ENCODE measurements around the gene TAC4. TPM values are rescaled to one million over a fixed set of nuclear protein-coding genes. Genes with fewer than 3 reads are reported as not detected.

TAC4 gene
- not detected for total RNA-seq

DNA sequence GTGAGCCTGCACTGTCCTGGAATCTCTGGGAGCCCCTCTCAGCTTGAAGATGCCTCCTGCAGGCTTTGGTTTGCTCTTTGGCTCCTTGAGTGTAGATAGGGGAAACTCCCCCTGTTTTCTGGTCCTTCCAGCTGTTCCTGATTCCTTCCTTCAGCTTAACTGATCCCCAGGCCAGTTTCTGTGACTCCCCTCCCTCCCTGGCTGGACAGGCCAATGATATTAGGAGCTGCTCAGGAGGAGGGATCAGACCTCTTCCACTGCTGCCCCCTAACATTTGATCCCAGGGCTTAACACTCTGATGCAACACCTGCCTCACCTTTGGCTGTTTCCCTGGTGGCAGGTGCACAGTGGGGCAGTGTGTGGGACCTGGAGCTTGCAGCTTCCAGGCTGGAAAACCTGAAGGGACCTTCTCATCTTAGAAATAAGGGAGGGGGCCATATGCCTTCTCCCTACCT, at the start of gene TAC4:
TAC4 (minus strand) TSS at position 51 of the 455 bp plus-strand sequence. CDS start 52 bp downstream, outside the sequence.
- Histone ChIP-seq H3K4me3 (no peak within 1 kb of the TSS), H3K27ac (no peak within 1 kb of the TSS), H3K9me3 (no peaks in the 10 kb centered on the region), H3K4me1 (peaks cover 0 to 45% of the 10 kb centered on the region in 2 donors), H3K36me3 (no peaks in the 10 kb centered on the region), H3K27me3 (no peaks in the 10 kb centered on the region)
- DNase-seq (ENCODE audit: low spot score), result no peak
- TF ChIP-seq, protein P1, sequence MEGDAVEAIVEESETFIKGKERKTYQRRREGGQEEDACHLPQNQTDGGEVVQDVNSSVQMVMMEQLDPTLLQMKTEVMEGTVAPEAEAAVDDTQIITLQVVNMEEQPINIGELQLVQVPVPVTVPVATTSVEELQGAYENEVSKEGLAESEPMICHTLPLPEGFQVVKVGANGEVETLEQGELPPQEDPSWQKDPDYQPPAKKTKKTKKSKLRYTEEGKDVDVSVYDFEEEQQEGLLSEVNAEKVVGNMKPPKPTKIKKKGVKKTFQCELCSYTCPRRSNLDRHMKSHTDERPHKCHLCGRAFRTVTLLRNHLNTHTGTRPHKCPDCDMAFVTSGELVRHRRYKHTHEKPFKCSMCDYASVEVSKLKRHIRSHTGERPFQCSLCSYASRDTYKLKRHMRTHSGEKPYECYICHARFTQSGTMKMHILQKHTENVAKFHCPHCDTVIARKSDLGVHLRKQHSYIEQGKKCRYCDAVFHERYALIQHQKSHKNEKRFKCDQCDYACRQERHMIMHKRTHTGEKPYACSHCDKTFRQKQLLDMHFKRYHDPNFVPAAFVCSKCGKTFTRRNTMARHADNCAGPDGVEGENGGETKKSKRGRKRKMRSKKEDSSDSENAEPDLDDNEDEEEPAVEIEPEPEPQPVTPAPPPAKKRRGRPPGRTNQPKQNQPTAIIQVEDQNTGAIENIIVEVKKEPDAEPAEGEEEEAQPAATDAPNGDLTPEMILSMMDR (IDR thresholded peaks at IDR 0.05), result no peak

DNA sequence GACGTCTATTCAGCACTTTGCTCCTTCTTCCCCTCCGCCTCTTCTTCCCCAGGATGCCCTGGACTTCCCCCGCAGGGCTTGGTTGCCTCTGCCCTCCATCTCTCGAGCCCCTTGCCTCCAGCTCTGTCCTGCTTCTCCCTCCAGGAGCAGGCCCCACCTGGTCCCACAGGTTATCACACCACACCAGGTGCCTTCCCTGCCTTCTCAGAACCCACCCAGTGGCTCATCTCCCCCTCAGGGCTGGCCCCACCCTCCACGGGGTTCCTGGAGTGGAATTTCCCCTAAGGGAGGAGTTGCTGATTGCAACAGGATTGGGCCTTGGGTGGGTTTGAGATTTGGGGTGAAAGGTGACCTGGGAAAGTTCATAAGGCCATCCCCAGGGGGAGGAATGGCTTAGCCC, 49.0 kb upstream of the TAC4 start:
- Histone ChIP-seq H3K4me3 (no peak overlapping the region), H3K27ac (no peak overlapping the region), H3K9me3 (no peaks in the 10 kb centered on the region), H3K4me1 (no peaks in the 10 kb centered on the region), H3K36me3 (no peaks in the 10 kb centered on the region), H3K27me3 (no peaks in the 10 kb centered on the region)
- TF ChIP-seq, protein P1 (IDR thresholded peaks at IDR 0.05), result no peak
- no peak for DNase-seq (ENCODE audit: low spot score)

DNA sequence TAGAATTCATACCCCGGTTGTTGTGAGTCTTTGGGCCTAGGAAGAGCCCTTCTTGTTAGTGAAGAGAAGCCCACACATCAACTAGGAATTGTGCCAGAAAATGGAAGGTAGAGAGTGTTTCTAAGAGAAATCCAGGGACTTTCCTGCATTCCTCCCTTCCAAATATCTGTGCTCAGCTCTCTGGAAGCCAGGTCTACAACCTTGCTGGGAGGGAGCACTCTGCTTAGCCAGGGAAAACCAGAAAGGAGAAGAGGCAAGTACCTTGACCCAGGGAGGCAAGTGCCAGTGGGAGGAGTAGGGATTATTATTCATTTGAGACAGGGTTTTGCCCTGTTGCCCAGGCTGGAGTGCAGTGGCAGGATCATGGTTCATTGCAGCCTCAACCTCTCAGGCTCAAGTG, 48.4 kb upstream of the TAC4 start:
- H3K4me3 ChIP-seq, result no peak overlapping the region
- no peaks in the 10 kb centered on the region for H3K27me3 ChIP-seq
- no peak for DNase-seq (ENCODE audit: low spot score)
- TF ChIP-seq, protein P1 (IDR thresholded peaks at IDR 0.05), result no peak
- H3K27ac ChIP-seq, result no peak overlapping the region
- no peaks in the 10 kb centered on the region for H3K36me3 ChIP-seq
- no peaks in the 10 kb centered on the region for H3K9me3 ChIP-seq
- H3K4me1 ChIP-seq, result no peaks in the 10 kb centered on the region

- no peaks in the 10 kb centered on the region for H3K27me3 ChIP-seq
- TF ChIP-seq, protein P1 (IDR thresholded peaks at IDR 0.05), result no peak
Observed at GRCh38 chr17:49895812-49896211, 47.9 kb upstream of the TAC4 start.

GRCh38 chr17:49894761-49895160, 46.9 kb upstream of the TAC4 start:
- TF ChIP-seq, protein P1 (IDR thresholded peaks at IDR 0.05), result no peak
- Histone ChIP-seq H3K27ac (no peak overlapping the region), H3K4me3 (no peak overlapping the region), H3K27me3 (no peaks in the 10 kb centered on the region), H3K9me3 (no peaks in the 10 kb centered on the region), H3K4me1 (peaks cover 0 to 10% of the 10 kb centered on the region in 2 donors), H3K36me3 (no peaks in the 10 kb centered on the region)
- no peak for DNase-seq (ENCODE audit: low spot score)

More at GRCh38 chr17:49895812-49896211, 47.9 kb upstream of the TAC4 start:
- no peaks in the 10 kb centered on the region for H3K9me3 ChIP-seq
- peaks cover 0 to under 1% of the 10 kb centered on the region in 2 donors for H3K4me1 ChIP-seq
- no peak overlapping the region for H3K4me3 ChIP-seq
- no peak for DNase-seq (ENCODE audit: low spot score)
- H3K36me3 ChIP-seq, result no peaks in the 10 kb centered on the region
- no peak overlapping the region for H3K27ac ChIP-seq

Measured in right atrium auricular region (tissue), 2 donors.